ENCODE measurements around the gene SYN1.

The SYN1 gene

GRCh38 chrX:47629419-47630200 lies 10.0 kb upstream of the SYN1 start, which contains the start of gene CFP:
TSS of gene CFP (minus strand) at chrX:47629930. CDS start at chrX:47629844, 86 bp downstream.
- DNase-seq (ENCODE audit: low read depth in 1 of 2, low spot score in 1 of 2) = no peak
- in situ Hi-C loops (cut with HindIII; ENCODE audit: low pct_unique_long_range_greater_than_20kb, low sequenced_read_pairs) = no loop called here
- no peak for TF ChIP-seq JUND (IDR thresholded peaks at IDR 0.05; ENCODE audit: low read depth)

- TF ChIP-seq JUND (IDR thresholded peaks at IDR 0.05; ENCODE audit: low read depth) = no peak
- peak; percentile 28 to 83 for DNase-seq (ENCODE audit: low read depth in 1 of 2, low spot score in 1 of 2)
- in situ Hi-C loops (cut with HindIII; ENCODE audit: low pct_unique_long_range_greater_than_20kb, low sequenced_read_pairs) = no loop called here
Observed at GRCh38 chrX:47628982-47629381, 9.3 kb upstream of the SYN1 start.

- in situ Hi-C loops (cut with HindIII; ENCODE audit: low pct_unique_long_range_greater_than_20kb, low sequenced_read_pairs) = no loop called here
- no peak for DNase-seq (ENCODE audit: low read depth in 1 of 2, low spot score in 1 of 2)
- no peak for TF ChIP-seq JUND (IDR thresholded peaks at IDR 0.05; ENCODE audit: low read depth)
Observed at GRCh38 chrX:47625365-47625764, 5.7 kb upstream of the SYN1 start.

- no peak for TF ChIP-seq JUND (IDR thresholded peaks at IDR 0.05; ENCODE audit: low read depth)
- in situ Hi-C loops (cut with HindIII; ENCODE audit: low pct_unique_long_range_greater_than_20kb, low sequenced_read_pairs) = no loop called here
- DNase-seq (ENCODE audit: low read depth in 1 of 2, low spot score in 1 of 2) = peak; percentile 90 to 92
Observed at GRCh38 chrX:47623540-47624027, 3.9 kb upstream of the SYN1 start.

- DNase-seq (ENCODE audit: low read depth in 1 of 2, low spot score in 1 of 2) = peak in 1 of 2 experiments; percentile 82
- TF ChIP-seq JUND (IDR thresholded peaks at IDR 0.05; ENCODE audit: low read depth) = no peak
- in situ Hi-C loops (cut with HindIII; ENCODE audit: low pct_unique_long_range_greater_than_20kb, low sequenced_read_pairs) = no loop called here
Observed at GRCh38 chrX:47621851-47622250, 2.2 kb upstream of the SYN1 start.

GRCh38 chrX:47620303-47620685 lies 637 bp upstream of the SYN1 start:
- TF ChIP-seq JUND (IDR thresholded peaks at IDR 0.05; ENCODE audit: low read depth) = no peak
- in situ Hi-C loops (cut with HindIII; ENCODE audit: low pct_unique_long_range_greater_than_20kb, low sequenced_read_pairs) = no loop called here
- DNase-seq (ENCODE audit: low read depth in 1 of 2, low spot score in 1 of 2) = no peak

- no peak for TF ChIP-seq JUND (IDR thresholded peaks at IDR 0.05; ENCODE audit: low read depth)
- DNase-seq (ENCODE audit: low read depth in 1 of 2, low spot score in 1 of 2) = no peak
- in situ Hi-C loops (cut with HindIII; ENCODE audit: low pct_unique_long_range_greater_than_20kb, low sequenced_read_pairs) = no loop called here
Observed at GRCh38 chrX:47618923-47619485, 653 bp downstream of the SYN1 start.

GRCh38 chrX:47614618-47615017 lies 5.0 kb downstream of the SYN1 start:
- no peak for TF ChIP-seq JUND (IDR thresholded peaks at IDR 0.05; ENCODE audit: low read depth)
- in situ Hi-C loops (cut with HindIII; ENCODE audit: low pct_unique_long_range_greater_than_20kb, low sequenced_read_pairs) = no loop called here

GRCh38 chrX:47613082-47613481 lies 6.6 kb downstream of the SYN1 start:
- DNase-seq (ENCODE audit: low read depth in 1 of 2, low spot score in 1 of 2) = no peak
- no peak for TF ChIP-seq JUND (IDR thresholded peaks at IDR 0.05; ENCODE audit: low read depth)
- in situ Hi-C loops (cut with HindIII; ENCODE audit: low pct_unique_long_range_greater_than_20kb, low sequenced_read_pairs) = no loop called here

More at GRCh38 chrX:47614618-47615017, 5.0 kb downstream of the SYN1 start:
- no peak for DNase-seq (ENCODE audit: low read depth in 1 of 2, low spot score in 1 of 2)

GRCh38 chrX:47612418-47612817 lies 7.2 kb downstream of the SYN1 start:
- DNase-seq (ENCODE audit: low read depth in 1 of 2, low spot score in 1 of 2) = no peak
- in situ Hi-C loops (cut with HindIII; ENCODE audit: low pct_unique_long_range_greater_than_20kb, low sequenced_read_pairs) = no loop called here
- TF ChIP-seq JUND (IDR thresholded peaks at IDR 0.05; ENCODE audit: low read depth) = no peak

GRCh38 chrX:47611926-47612325 lies 7.7 kb downstream of the SYN1 start:
- no peak for DNase-seq (ENCODE audit: low read depth in 1 of 2, low spot score in 1 of 2)
- in situ Hi-C loops (cut with HindIII; ENCODE audit: low pct_unique_long_range_greater_than_20kb, low sequenced_read_pairs) = no loop called here
- no peak for TF ChIP-seq JUND (IDR thresholded peaks at IDR 0.05; ENCODE audit: low read depth)

GRCh38 chrX:47611489-47611888 lies 8.2 kb downstream of the SYN1 start:
- in situ Hi-C loops (cut with HindIII; ENCODE audit: low pct_unique_long_range_greater_than_20kb, low sequenced_read_pairs) = no loop called here
- no peak for DNase-seq (ENCODE audit: low read depth in 1 of 2, low spot score in 1 of 2)
- no peak for TF ChIP-seq JUND (IDR thresholded peaks at IDR 0.05; ENCODE audit: low read depth)

- in situ Hi-C loops (cut with HindIII; ENCODE audit: low pct_unique_long_range_greater_than_20kb, low sequenced_read_pairs) = no loop called here
- DNase-seq (ENCODE audit: low read depth in 1 of 2, low spot score in 1 of 2) = no peak
- no peak for TF ChIP-seq JUND (IDR thresholded peaks at IDR 0.05; ENCODE audit: low read depth)
Observed at GRCh38 chrX:47610511-47610910, 9.1 kb downstream of the SYN1 start.

Data from T47D (cell line).